ENCODE results near the gene MRPS18B. TPM values are rescaled to one million over a fixed set of nuclear protein-coding genes. Genes with fewer than 3 reads are reported as not detected.

The MRPS18B gene
- total RNA-seq, 1 experiment from 2014 or later = 69.1 TPM

DNA sequence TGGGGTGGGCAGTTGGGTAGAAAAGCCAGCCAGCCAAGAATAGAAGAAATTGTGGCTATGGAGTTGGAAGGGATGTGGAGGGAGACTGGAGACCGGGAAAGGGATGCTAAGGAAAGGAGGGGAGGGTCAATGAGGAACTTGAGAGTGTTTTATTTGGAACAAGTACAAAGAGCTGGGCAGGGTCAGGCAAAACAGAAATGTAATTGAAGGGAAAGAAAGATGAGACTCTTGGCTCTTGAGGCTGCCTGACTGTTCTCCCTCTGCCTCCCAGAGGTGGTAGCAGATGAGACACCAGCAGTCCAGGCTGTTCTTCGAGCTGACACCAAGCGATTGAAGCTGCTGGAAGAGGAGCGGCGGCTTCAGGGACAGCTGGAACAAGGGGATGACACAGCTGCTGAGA is 33.7 kb upstream of the MRPS18B start:
- peaks cover 32% of the 10 kb centered on the region for H3K36me3 ChIP-seq (ENCODE audit: control insufficient read depth, insufficient read depth, low read length)
- CTCF ChIA-PET = no interaction called here
- H3K4me1 ChIP-seq (ENCODE audit: control insufficient read depth, insufficient read depth, low read length) = no peaks in the 10 kb centered on the region
- TF ChIP-seq POLR2AphosphoS5 (IDR thresholded peaks at IDR 0.05; ENCODE audit: low read depth, low read length) (no peak), TCF7L2 (IDR thresholded peaks at IDR 0.05; ENCODE audit: low read depth, low read length) (no peak), SIN3A (IDR thresholded peaks at IDR 0.05; ENCODE audit: borderline replicate concordance, insufficient read depth, low read depth, low read length) (no peak)
- TF ChIP-seq, protein P1, sequence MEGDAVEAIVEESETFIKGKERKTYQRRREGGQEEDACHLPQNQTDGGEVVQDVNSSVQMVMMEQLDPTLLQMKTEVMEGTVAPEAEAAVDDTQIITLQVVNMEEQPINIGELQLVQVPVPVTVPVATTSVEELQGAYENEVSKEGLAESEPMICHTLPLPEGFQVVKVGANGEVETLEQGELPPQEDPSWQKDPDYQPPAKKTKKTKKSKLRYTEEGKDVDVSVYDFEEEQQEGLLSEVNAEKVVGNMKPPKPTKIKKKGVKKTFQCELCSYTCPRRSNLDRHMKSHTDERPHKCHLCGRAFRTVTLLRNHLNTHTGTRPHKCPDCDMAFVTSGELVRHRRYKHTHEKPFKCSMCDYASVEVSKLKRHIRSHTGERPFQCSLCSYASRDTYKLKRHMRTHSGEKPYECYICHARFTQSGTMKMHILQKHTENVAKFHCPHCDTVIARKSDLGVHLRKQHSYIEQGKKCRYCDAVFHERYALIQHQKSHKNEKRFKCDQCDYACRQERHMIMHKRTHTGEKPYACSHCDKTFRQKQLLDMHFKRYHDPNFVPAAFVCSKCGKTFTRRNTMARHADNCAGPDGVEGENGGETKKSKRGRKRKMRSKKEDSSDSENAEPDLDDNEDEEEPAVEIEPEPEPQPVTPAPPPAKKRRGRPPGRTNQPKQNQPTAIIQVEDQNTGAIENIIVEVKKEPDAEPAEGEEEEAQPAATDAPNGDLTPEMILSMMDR (IDR thresholded peaks at IDR 0.05) = no peak
- TF ChIP-seq, protein P2, sequence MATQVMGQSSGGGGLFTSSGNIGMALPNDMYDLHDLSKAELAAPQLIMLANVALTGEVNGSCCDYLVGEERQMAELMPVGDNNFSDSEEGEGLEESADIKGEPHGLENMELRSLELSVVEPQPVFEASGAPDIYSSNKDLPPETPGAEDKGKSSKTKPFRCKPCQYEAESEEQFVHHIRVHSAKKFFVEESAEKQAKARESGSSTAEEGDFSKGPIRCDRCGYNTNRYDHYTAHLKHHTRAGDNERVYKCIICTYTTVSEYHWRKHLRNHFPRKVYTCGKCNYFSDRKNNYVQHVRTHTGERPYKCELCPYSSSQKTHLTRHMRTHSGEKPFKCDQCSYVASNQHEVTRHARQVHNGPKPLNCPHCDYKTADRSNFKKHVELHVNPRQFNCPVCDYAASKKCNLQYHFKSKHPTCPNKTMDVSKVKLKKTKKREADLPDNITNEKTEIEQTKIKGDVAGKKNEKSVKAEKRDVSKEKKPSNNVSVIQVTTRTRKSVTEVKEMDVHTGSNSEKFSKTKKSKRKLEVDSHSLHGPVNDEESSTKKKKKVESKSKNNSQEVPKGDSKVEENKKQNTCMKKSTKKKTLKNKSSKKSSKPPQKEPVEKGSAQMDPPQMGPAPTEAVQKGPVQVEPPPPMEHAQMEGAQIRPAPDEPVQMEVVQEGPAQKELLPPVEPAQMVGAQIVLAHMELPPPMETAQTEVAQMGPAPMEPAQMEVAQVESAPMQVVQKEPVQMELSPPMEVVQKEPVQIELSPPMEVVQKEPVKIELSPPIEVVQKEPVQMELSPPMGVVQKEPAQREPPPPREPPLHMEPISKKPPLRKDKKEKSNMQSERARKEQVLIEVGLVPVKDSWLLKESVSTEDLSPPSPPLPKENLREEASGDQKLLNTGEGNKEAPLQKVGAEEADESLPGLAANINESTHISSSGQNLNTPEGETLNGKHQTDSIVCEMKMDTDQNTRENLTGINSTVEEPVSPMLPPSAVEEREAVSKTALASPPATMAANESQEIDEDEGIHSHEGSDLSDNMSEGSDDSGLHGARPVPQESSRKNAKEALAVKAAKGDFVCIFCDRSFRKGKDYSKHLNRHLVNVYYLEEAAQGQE (IDR thresholded peaks at IDR 0.05; ENCODE audit: insufficient read depth in 1 of 2, low read depth in 2 of 2, low read length in 1 of 2) = no peak
- no peaks in the 10 kb centered on the region for H3K27me3 ChIP-seq (ENCODE audit: control insufficient read depth, insufficient read depth, low read length)
- H3K4me3 ChIP-seq (ENCODE audit: low read depth in 2 of 2, low read length in 2 of 2) = no peak overlapping the region
- in situ Hi-C loops (cut with HindIII; ENCODE audit: low pct_unique_long_range_greater_than_20kb, low sequenced_read_pairs) = no loop called here
- POLR2A ChIA-PET = no interaction called here
- no peak for DNase-seq (ENCODE audit: low read depth, low spot score)
- intact Hi-C loops (cut with micrococcal nuclease; ENCODE audit: unreplicated experiment) = no loop called here
- no peak for ATAC-seq
- BruUV-seq (replicated peaks) = no TSS peak
- H3K27ac ChIP-seq (ENCODE audit: low read length) = no peak overlapping the region
- H3K9me3 ChIP-seq (ENCODE audit: control insufficient read depth, insufficient read depth, low read depth, low read length) = no peaks in the 10 kb centered on the region

DNA sequence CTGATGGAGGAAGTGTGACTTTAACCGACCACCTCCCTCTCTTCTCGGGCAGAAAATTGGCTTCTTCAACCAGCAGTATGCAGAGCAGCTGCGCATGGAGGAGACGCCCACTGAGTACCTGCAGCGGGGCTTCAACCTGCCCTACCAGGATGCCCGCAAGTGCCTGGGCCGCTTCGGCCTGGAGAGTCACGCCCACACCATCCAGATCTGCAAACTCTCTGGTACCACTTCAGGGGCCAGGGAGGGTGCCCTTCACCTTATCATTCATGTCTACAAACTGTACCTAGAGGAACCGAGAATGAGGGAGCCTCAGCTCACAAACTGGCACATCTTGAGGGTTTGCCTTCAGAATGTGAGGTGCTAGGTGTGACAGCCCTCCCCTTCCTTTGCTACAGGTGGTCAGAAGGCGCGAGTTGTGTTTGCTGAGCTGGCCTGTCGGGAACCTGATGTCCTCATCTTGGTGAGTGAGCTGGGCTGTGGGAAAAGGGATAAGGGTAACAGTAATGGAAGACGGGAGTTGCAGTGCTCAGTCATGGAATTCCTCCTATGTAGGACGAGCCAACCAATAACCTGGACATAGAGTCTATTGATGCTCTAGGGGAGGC is 27.8 kb upstream of the MRPS18B start:
- TF ChIP-seq, protein P2 (IDR thresholded peaks at IDR 0.05; ENCODE audit: insufficient read depth in 1 of 2, low read depth in 2 of 2, low read length in 1 of 2) = no peak
- TF ChIP-seq, protein P1 (IDR thresholded peaks at IDR 0.05) = no peak
- TF ChIP-seq SIN3A (IDR thresholded peaks at IDR 0.05; ENCODE audit: borderline replicate concordance, insufficient read depth, low read depth, low read length) (no peak), TCF7L2 (IDR thresholded peaks at IDR 0.05; ENCODE audit: low read depth, low read length) (no peak), POLR2AphosphoS5 (IDR thresholded peaks at IDR 0.05; ENCODE audit: low read depth, low read length) (no peak)
- Histone ChIP-seq H3K27ac (ENCODE audit: low read length) (no peak overlapping the region), H3K4me3 (ENCODE audit: low read depth in 2 of 2, low read length in 2 of 2) (no peak overlapping the region), H3K27me3 (ENCODE audit: control insufficient read depth, insufficient read depth, low read length) (no peaks in the 10 kb centered on the region), H3K9me3 (ENCODE audit: control insufficient read depth, insufficient read depth, low read depth, low read length) (no peaks in the 10 kb centered on the region), H3K4me1 (ENCODE audit: control insufficient read depth, insufficient read depth, low read length) (no peaks in the 10 kb centered on the region), H3K36me3 (ENCODE audit: control insufficient read depth, insufficient read depth, low read length) (peaks cover 19% of the 10 kb centered on the region; the same call in 1 of the 2 replicates)
- intact Hi-C loops (cut with micrococcal nuclease; ENCODE audit: unreplicated experiment) = no loop called here
- in situ Hi-C loops (cut with HindIII; ENCODE audit: low pct_unique_long_range_greater_than_20kb, low sequenced_read_pairs) = no loop called here
- ATAC-seq (no peak), DNase-seq (ENCODE audit: low read depth, low spot score) (no peak)
- ChIA-PET CTCF (no interaction called here), POLR2A (no interaction called here)
- no TSS peak for BruUV-seq (replicated peaks)
